Measurements from ENCODE around the gene PTPN14. TPM values are rescaled to one million over a fixed set of nuclear protein-coding genes. Genes with fewer than 3 reads are reported as not detected.

PTPN14 gene
- total RNA-seq, 3 donors from 2014 or later, result 5.8 to 49.0 (median 8.3) TPM

GRCh38 chr1:214566158-214567104 is 15.0 kb upstream of the PTPN14 start:
- TF ChIP-seq CTCF (IDR thresholded peaks at IDR 0.05), result no peak
- ATAC-seq (no peak), DNase-seq (no peak)
- no peaks in the 10 kb centered on the region for H3K36me3 ChIP-seq (ENCODE audit: low read depth)
- H3K4me3 ChIP-seq, result no peak overlapping the region
- intact Hi-C loops (cut with DNase I, micrococcal nuclease), result no loop called here
- H3K4me1 ChIP-seq (ENCODE audit: low read depth), result no peaks in the 10 kb centered on the region
- H3K9me3 ChIP-seq, result no peaks in the 10 kb centered on the region

GRCh38 chr1:214565310-214565709 is 13.9 kb upstream of the PTPN14 start:
- intact Hi-C loops (cut with DNase I, micrococcal nuclease), result no loop called here
- Histone ChIP-seq H3K4me3 (no peak overlapping the region), H3K9me3 (no peaks in the 10 kb centered on the region), H3K36me3 (ENCODE audit: low read depth) (no peaks in the 10 kb centered on the region), H3K4me1 (ENCODE audit: low read depth) (no peaks in the 10 kb centered on the region)
- ATAC-seq (no peak), DNase-seq (no peak)
- TF ChIP-seq CTCF (IDR thresholded peaks at IDR 0.05), result no peak

GRCh38 chr1:214563881-214564280 is 12.5 kb upstream of the PTPN14 start:
- Histone ChIP-seq H3K4me3 (no peak overlapping the region), H3K9me3 (no peaks in the 10 kb centered on the region), H3K36me3 (ENCODE audit: low read depth) (no peaks in the 10 kb centered on the region), H3K4me1 (ENCODE audit: low read depth) (no peaks in the 10 kb centered on the region)
- intact Hi-C loops (cut with DNase I, micrococcal nuclease), result no loop called here
- ATAC-seq (no peak), DNase-seq (no peak)
- TF ChIP-seq CTCF (IDR thresholded peaks at IDR 0.05), result no peak

GRCh38 chr1:214557952-214558735 is 6.7 kb upstream of the PTPN14 start:
- ATAC-seq, result no peak

More at GRCh38 chr1:214557952-214558735, 6.7 kb upstream of the PTPN14 start:
- Histone ChIP-seq H3K4me3 (no peak overlapping the region), H3K36me3 (ENCODE audit: low read depth) (no peaks in the 10 kb centered on the region), H3K9me3 (no peaks in the 10 kb centered on the region), H3K4me1 (ENCODE audit: low read depth) (no peaks in the 10 kb centered on the region)
- TF ChIP-seq CTCF (IDR thresholded peaks at IDR 0.05), result no peak
- no peak for DNase-seq
- intact Hi-C loops (cut with DNase I, micrococcal nuclease), result no loop called here
